HG03095 (cell line): ENCODE data around the gene C16orf74.

Experiments used
- ATAC-seq: cut with Tn5 transposase; IDR thresholded peaks from one replicate; pipeline ENCODE4 v1.9.1; 2021; ENCODE audit warnings: moderate library complexity; ENCODE audit not compliant: unreplicated experiment

The C16orf74 gene

GRCh38 chr16:85774811-85775210 lies 23.9 kb upstream of the C16orf74 start:
- no peak for ATAC-seq

GRCh38 chr16:85774136-85774535 lies 23.2 kb upstream of the C16orf74 start:
- ATAC-seq = no peak

GRCh38 chr16:85773044-85773443 lies 22.1 kb upstream of the C16orf74 start:
- no peak for ATAC-seq

GRCh38 chr16:85770741-85771140 lies 19.8 kb upstream of the C16orf74 start:
- no peak for ATAC-seq

GRCh38 chr16:85768199-85768598 lies 17.3 kb upstream of the C16orf74 start:
- ATAC-seq = no peak

- ATAC-seq = no peak
Measured at GRCh38 chr16:85767531-85767930, 16.6 kb upstream of the C16orf74 start.

- no peak for ATAC-seq
Measured at GRCh38 chr16:85765767-85766166, 14.9 kb upstream of the C16orf74 start.

GRCh38 chr16:85765211-85765610 lies 14.3 kb upstream of the C16orf74 start:
- no peak for ATAC-seq

- ATAC-seq = no peak
Measured at GRCh38 chr16:85763616-85764015, 12.7 kb upstream of the C16orf74 start.

- ATAC-seq = no peak
Measured at GRCh38 chr16:85762970-85763369, 12.1 kb upstream of the C16orf74 start.

- no peak for ATAC-seq
Measured at GRCh38 chr16:85761861-85762260, 11.0 kb upstream of the C16orf74 start.

GRCh38 chr16:85759631-85760419 lies 8.9 kb upstream of the C16orf74 start:
- no peak for ATAC-seq

- ATAC-seq = no peak
Measured at GRCh38 chr16:85759136-85759535, 8.2 kb upstream of the C16orf74 start.

- ATAC-seq = peak; percentile 26
Measured at GRCh38 chr16:85757341-85757822, 6.5 kb upstream of the C16orf74 start.

GRCh38 chr16:85755929-85756768 lies 5.3 kb upstream of the C16orf74 start:
- peak; percentile 43 for ATAC-seq

- no peak for ATAC-seq
Measured at GRCh38 chr16:85754413-85754812, 3.5 kb upstream of the C16orf74 start.

GRCh38 chr16:85753976-85754375 lies 3.1 kb upstream of the C16orf74 start:
- ATAC-seq = no peak

- ATAC-seq = no peak
Measured at GRCh38 chr16:85753559-85753958, 2.7 kb upstream of the C16orf74 start.

GRCh38 chr16:85752511-85753420 lies 1.9 kb upstream of the C16orf74 start:
- ATAC-seq = no peak

GRCh38 chr16:85751698-85752501 lies 1.0 kb upstream of the C16orf74 start:
- no peak for ATAC-seq
